GM19438 (cell line): Measurements from ENCODE around the gene HEY2.
A peak's percentile ranks its signal among the peaks of the same experiment; 100 is the strongest.
"Not testable (repeated sequence)": the region's sequence is repeated elsewhere in the genome, so short reads cannot be mapped to it uniquely, and the experiment has no call there.

Source experiments
- ATAC-seq: cut with Tn5 transposase; IDR thresholded peaks from one replicate; pipeline ENCODE4 v1.9.1; 2021; ENCODE audit warnings: low read depth; ENCODE audit not compliant: unreplicated experiment

The HEY2 gene

DNA sequence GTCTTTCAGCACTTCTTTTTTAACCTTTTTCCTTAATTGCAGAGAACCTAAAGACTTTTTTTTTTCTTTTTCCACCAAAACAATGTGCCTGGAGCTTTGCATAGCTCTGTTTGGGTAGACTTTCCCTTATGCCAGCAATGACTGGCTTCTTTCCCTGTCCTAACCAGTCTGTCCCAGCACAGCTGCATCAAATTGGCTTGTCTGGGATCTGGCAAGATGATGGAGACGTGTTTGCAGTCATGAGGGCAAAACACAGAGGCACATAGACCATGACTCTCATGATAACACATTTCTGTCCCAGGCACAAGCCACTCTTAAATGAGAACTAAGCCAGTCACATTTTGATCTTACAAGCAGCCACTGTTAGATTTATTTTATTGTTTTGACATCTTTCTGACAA is 16.5 kb downstream of the HEY2 start:
- ATAC-seq = no peak

DNA sequence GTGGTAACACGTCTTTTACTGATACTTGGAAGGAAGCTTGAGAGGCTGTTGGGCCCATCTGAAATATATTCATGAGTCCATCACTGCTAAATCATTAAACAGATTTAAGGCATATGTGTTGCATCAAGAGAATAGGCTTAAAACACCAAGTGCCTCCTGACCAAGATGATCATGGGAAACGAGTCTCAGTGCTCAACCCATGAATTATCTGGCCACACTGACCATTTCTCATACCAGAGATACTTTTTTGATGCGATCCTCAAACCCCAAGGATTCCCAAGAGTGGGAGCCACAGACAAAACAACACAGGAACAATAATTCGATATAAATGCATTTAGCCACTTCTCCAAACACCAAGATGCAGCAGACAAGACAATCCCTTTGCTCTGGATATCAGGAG is 17.2 kb downstream of the HEY2 start:
- ATAC-seq = no peak

DNA sequence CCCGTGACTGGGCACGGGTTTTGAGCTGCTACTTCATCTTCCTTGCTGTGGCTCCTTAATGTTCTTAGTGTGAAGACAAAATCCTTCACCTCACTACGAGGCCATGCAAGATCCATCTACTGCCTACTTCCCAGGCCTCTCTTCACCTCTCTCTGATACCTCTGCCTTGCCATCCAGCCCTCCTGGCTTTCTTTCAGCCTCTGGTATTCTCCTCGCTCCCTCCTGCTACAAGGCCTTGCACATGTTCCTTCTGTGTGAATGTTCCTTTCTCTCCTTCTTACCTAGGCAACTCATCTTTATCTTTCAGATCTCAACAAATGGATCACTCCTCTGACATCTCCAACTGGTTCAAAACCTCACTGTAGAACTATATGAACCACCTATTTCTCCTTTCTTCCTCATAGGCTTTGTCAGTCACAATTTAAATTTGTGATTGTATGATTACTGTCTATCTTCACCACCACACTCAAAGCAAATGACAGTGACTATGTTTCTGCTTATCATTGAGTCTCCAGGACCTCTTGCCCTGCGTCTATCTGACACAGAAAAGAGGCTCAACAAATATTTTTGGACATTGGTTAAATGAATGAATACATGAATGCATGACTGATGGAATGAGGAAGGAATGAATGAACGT is 19.8 kb downstream of the HEY2 start:
- no peak for ATAC-seq

DNA sequence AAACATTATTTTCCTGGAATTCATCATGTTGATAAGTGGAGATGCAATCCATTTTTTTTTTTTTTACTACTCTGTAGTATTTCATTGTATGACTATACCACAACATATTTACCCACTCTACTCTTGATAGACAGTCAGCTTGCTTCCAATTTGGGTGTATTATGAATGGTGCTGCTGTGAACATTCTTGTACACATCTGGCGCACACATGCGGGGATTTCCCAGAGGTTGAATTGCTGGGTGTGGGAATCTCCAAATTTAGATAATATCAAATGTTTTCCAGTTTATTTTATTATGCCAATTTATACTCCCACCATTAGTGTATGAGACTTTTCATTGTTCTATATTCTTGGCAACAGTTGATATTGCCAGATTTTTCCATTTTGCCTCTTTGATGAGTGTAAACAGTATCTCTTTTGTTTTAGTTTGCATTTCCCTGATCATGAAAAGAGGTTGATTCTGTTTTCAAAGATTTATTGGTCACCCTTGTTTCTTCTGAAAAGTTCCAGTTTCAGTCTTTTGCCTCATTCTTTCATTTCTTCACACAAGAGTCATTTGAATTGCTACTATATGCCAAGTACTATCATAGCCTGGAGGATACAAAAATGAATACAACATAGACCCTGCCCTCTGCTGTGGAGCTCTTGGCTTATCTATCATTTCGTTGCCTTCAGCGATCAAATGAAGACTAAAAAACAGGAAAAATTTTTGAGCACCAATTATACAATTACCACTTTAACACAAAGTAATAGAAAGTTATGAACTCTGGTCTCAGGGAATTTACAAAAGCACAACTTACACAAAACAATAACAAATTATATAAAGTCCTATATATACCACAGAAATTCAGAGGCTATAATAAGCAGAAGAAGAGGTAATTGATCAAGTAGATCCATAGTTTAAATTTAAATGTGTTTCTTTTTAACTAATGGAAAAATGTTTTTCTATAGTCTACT is 24.2 kb downstream of the HEY2 start:
- ATAC-seq = no peak

DNA sequence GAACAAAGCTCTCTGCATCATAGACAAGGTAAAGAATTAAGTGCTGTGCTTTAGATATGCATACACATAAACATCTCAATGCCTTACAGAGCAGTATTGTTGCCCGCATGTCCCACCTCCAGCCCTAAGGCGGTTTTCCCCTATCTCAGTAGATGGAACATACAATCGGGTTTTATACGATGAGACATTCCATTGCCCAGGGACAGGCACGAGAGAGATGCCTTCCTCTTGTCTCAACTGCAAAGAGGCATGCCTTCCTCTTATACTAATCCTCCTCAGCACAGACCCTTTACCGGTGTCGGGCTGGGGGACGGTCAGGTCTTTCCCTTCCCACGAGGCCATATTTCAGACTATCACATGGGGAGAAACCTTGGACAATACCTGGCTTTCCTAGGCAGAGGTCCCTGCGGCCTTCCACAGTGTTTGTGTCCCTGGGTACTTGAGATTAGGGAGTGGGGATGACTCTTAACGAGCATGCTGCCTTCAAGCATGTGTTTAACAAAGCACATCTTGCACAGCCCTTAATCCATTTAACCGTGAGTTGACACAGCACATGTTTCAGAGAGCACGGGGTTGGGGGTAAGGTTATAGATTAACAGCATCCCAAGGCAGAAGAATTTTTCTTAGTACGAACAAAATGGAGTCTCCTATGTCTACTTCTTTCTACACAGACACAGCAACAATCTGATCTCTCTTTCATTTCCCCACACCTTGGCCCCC is 26.8 kb downstream of the HEY2 start:
- not testable (repeated sequence) for ATAC-seq

DNA sequence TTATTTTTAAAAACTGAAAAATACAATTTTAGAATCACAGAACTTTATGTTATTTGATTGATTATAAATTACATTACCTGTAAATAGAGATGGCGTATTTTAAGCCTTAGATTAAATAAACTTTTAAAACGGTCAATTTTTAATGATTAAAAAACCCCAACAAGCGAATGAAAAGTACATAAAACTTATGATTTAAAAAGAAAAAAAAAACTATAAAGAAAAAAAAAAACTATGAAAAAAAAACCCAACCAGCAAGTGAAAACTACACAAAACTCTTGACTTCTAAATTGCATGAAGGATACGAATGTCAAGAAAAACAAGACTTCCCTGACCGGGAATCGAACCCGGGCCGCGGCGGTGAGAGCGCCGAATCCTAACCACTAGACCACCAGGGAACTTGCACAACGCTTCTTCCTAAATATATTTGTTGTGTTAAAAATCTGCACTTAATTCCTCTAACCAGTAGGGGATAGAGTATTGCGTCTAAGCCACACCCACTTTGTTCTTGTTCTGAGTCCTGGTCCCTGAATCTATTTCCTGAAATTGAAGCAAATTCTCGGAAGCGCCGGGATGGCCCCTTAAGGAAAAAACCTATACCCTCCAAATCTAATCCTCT is 30.6 kb downstream of the HEY2 start:
- peak; percentile 79 for ATAC-seq

DNA sequence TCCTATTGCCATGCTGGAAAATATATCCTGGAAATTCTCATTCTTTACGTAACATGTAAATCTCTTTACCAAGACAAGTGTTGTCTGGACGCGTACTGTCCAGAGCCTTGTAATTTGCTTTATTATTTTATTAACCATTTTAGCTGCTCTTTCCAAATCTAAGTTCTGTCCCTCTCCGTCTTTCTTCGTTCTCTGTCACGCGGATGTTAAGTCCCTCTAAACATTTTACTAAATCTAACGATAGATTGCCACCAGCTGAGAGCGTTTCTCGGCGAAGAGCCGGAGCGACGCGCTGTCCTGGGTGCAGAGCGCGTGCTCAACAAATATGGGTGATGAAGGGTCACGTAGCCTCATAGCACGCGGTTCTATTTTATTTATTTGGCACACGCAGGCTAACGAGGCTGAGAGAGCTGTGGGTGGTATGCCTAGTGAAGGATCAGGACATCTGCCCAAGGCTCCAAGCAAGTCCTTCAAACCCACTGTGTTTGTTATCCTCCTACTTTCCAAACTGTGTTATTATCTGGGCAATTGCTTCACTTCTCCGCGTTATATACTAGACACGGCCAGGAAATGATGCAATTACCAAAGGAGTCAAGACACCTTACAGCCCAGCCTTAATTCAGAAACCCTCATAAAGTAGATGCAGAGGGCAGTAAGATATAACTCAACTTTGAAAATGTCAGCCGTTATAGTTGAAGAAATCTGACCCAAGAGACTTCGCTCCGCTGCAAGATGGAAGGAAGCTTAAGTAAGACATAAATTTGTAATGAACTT is 31.3 kb downstream of the HEY2 start:
- ATAC-seq = peak; percentile 74

DNA sequence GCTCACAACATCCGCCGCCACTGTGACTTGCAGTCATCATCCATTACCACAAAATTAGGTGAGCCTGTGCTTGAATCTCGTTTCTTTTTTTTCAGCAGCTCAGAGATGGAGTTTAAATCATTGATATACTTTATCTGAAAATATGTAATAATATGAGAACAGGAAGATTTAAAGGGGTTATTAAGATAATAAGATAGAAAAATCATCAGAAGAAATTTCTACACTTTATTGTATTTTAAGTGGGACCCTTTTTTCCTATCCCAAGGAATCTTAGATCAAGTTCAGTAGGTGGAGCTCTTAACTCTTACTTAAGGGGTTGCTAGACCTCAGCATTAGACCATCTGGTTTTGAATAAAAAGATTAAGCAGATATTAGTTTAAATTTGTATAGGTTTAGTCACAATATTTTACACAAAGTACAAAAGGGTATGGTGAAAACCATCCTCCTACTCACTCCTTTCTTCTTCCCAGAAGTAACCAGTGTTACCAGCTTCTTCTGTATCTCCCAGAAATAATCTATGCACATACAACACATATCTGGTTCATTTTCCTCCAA is 32.0 kb downstream of the HEY2 start:
- peak; percentile 40 for ATAC-seq

DNA sequence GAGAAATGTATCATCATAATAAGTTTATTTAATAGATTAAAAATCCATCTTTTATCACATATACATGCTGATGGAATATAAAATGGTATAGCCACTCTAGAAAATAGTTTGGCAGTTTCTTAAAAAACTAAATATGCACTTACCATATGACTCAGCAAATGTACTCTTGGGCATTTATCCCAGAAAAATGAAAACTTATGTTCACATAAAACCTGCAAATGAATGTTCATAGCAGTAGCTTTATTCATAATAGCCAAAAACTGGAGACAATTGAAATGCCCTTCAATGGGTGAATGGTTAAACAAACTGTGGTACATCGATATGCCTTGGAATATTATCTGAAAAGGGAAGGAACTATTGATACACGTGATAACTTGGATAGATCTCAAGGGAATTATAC is 34.9 kb downstream of the HEY2 start:
- no peak for ATAC-seq

DNA sequence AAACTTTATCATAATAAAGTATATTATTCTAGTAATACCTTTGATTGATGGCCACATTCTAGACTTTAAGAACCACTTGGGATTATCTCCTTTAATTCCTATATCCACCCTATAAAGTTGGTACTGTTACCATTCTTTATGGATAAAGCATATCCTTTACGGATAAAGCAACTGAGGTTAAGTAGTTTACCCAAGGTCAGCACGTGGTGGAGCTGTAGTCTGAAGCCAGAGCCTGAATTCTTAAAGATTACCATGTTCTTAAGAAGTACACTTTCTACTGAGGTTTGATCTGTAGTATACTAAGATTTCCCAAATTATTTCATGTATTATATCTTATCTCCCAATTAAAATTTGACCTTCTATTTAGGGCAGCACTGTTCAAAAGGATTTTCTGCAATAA is 38.4 kb downstream of the HEY2 start:
- ATAC-seq = no peak

DNA sequence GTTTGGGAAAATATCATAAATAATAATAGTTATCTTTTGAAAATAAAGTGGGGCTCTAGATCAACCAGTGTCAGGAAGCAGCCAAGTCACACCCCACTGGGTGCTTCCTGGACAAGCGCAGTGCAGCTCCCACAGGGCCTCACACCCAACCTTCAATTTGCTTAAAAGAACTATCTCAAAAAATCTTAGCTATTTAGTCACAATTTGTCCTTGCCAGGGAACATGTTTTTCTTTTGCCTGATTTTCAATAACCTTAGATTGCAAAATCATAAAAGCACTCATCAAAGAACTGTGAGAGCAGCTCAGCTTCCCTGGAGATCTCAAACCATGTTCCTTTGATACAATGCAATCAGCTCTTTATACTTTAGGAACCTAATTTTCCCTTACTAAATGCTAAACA is 39.7 kb downstream of the HEY2 start:
- no peak for ATAC-seq

DNA sequence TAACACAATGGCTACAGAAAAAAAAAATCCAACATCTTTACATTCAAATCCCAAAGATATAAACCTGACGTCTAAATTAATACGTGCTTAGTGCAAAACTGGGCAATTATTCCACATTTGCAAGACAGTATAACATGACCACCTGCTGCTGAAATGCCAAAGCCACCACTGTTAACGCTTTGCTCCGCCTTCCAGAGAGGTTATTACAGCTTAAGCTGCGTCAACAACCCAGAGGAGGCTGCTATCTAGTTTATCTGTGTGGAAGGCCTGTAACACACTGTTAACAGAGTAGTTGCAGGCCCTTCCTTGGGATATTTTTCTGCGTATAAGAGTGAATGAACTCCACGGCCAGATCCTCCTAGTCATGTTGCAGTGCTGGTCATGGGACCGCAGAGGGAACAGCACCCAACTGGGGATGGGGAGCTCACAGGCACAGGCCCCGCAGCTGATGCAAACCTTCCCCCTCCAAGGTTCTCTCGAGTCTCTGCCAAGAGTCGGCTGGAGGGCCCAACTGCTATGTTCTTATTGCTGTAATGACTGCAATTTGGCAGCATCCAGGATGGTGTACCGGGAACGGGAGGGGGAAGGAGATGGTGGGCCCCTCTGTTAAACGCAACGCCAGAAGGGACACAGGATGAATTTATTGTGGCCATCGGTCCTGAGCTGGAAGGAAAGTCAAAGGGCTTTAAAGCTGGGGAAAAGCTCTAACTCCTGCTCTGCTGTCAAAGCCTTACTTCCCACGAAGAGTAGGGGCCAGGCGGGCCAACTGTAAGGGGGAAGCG is 40.3 kb downstream of the HEY2 start:
- peak; percentile 28 for ATAC-seq

DNA sequence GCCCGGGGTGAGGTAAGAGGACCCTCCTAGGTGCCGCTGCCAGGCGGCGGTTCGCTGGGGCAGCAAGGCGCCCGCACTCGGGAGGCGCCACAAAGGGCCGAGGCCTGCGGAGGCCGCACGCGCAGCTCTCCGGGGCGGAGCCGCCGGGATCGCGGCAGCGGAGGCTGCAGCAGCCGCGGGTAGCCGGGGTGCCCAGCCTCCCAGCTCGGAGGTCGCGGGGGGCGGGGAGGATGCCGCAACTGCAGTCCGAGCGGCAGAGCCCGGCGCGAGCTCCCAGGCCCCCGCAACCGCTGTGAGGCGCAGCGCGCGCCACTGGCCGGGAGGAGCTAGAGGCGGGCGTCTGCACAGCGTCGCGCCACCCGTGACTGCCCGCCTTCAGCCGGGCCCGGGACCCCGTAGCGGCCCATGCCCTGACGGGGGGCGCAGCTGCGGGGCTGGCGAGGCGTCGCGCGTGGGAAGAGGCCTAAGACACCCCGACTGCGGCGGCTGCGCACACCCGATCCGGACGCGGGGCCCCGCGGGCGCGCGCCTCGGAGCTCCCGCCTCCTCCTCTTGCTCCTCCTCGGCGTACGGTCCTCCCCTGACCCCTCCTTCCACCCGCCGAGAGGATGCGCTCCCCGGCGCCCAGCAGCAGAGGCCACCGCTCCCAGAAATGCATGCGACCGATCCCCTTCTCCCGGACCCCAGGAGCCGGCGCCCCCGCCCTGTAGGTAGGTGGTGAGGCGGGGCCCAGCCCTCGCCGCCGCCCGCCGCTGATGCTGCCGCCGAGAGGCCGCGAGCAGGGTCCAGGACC is 41.1 kb downstream of the HEY2 start, which contains the start of gene NCOA7:
NCOA7 (plus strand) TSS at position 603 of the 793 bp plus-strand sequence. CDS start 24,395 bp downstream, outside the sequence.
- peak; percentile 62 for ATAC-seq

DNA sequence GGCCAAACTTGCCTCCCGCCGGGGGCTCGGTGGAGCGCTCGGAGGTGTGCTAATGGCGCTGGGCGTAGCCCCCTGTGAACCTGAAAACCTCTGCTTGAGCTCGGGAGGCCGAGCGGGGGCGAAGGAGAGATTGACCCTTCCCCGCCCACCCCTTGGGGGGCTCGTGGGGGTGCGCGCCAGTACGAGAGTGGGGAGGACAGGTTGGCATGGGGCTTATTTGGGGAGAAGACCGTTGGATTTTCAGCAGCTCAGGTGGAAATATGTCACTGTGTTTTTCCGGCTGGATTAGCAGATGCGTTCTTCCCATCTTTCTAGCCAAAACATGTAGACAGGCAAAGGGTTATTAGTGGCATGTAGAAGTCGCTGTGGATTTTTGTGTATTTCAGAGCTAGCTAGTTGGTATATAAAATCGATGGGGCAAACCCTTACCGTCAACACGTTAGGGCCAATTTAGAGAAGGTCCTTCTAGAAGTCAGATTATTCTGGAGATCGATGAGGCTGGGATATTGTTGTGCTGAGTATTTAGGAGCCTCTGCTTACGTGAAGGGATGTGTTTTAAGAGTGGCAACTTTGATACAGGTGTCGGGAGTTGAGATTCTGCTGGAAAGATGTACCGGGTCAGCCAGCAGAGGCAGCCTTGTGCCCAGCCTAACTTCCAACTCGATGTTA is 41.9 kb downstream of the HEY2 start:
- peak; percentile 32 for ATAC-seq

DNA sequence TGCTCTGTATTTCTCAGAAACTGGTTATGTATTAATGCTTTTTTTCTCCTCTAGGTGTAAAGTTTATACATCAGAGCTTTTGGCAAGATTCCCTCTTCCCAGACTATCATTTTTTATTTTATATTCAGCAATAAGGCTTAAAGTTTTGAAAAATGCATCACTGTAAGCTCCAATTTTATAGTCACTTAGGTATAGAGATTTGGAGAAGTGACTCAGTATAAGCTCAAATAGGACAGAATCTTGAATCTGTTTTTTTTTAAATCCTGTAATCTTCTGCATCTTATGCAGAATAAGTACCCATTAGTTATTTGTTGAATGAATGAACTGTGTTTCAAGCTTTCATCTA is 42.4 kb downstream of the HEY2 start:
- no peak for ATAC-seq

DNA sequence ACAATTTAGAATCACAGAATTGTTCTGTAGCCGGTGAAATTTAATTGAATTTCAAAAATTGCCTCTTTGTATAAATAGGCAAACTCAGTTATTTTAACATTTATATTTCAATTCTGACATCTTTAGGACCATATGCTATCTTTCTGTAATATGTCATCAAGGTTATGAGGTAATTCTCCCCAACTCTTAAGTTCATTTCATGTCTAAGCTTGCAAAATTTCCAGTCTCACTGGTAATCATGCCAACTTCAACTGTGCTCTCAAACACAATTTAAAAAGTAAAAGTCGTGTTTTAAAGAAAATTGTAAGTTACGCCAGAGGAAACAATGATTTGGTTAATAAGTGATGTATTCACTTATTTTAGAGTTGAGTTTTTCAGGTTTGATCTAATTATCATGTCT is 42.7 kb downstream of the HEY2 start:
- no peak for ATAC-seq

DNA sequence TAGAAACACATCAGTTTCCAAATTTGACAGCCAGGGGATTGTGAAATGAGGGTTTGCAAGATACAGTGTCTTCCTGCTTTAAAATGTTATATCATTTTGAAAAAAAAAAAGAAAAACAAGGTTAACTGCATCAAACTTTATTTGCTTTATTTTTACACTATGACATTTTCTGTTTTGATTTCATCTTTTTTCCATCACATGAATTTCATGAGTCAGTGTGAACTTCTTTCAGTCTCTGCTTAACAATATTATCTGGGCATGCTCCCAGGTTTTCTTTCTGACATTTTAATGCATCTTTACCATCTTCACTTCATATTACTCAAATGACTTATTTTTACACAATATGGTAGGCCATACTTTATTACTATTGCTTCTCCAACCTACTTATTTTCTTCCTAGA is 43.2 kb downstream of the HEY2 start:
- no peak for ATAC-seq

DNA sequence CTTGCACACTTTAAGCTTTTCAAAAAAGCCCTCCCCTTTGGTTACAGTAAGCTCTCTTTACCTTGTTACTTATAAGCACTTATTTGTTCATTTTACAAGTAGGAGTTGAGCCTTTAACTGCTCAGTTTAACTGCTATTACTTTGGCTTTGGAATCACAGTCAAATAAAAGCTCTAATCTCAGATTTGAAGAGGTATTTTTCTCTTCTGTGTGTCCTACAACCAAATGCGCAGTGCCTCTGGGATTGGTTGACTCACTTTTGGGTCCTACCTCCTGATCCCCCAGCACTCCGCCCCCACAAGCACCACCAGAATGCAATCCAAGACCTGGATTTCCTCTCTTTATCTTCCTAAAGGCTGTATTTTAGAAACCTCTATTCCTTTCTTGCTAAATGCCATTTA is 43.8 kb downstream of the HEY2 start:
- no peak for ATAC-seq
